Middle frontal gyrus (tissue), 1 donor: Measurements from ENCODE around the gene TUT1.
"Not testable (repeated sequence)": the region's sequence is repeated elsewhere in the genome, so short reads cannot be mapped to it uniquely, and the experiment has no call there.

ENCODE experiments used
- DNase-seq: peaks from one replicate; pipeline ENCODE4 v3.0.0-alpha.2; 2015; ENCODE audit warnings: low spot score; ENCODE audit errors: extremely low spot score

Gene TUT1

DNA sequence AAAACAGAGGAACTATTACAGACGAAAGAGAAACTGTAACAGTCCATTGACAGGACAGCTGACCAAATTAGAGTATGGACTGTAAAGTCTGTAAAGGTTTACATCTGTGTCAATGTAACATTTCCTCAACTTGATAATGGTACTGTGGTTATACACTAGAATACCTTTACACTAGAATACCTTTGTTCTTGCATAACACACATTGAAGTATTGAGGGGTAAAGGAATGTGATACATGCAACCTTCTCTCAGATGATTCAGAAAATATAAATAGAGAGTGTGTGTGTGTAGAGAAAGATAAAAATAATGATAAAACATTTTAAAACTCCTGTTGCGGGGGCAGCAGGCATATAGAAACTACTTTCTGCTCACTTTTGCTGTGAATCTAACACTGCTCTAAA lies 12.1 kb downstream of the TUT1 start:
- no peak for DNase-seq

DNA sequence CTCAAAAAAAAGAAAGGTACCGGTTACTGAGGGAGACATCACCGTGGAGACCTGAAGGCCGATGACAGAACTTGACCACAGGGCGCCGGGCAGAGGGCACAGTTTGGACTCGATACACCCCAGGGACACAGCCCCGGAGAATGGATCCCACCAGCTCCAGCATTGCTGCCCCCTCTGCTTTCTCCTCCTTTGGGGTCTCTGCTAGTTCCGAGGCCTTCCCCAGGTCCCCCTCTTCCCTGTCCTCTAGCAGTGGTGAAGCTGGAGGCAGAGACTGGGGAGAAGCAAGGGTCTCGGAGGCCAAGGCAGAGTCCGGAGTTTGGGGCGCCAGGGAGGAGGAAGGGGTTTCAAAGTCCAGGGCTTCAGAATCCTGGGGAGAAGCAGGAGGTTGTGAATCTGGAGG lies 12.8 kb downstream of the TUT1 start:
- DNase-seq, result no peak

DNA sequence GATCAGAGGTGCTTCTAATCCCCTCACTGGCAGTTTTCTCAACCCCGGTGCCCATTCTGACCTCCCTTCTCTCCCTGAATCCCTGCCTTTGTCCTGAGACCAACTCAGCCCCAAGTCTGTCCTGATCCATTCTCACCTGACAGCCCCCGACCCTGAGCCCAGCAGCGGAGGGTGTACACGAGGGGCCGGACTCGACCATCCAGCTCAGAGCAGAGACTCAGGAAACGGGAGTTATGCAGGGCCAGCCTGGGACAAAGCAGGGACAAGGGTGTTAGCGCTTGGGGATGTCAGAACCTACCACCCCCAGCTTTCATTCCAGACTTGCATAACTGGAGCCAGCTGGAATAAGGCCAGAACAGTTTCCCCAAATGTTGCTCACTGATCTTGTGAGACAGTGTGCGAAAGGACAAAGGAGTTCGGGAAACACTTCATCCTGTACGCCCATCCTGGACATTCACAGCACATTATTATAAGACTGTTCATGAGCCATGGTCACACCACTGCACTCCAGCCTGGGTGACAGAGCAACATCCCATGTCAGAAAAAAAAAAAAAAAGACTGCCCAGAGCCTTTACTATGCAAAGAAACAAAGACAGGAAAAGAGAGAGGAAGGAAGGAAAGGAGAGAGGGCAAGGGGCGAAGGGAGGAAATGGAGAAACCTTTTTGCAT lies 14.1 kb downstream of the TUT1 start:
- DNase-seq, result no peak

DNA sequence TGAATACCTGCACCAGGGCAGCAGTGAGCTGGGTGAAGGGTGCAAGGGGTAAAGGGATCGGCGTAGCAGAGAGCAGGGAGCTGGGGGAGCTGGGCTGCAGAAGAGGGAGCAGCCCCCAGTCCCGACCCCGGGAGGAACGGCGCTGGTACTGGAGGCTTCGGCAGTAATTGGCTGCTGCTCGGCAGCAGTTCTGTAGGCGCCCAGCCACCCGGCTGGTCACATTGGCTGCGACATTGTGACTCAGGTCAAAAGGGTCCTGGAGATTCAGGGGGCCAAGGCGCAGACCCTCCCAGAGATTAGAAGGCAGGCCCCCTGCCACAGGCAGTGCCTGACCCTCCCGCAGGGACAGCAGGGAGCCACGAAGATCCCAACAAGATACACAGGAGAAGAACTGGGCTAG lies 15.5 kb downstream of the TUT1 start:
- DNase-seq, result no peak

- no peak for DNase-seq
These were observed 16.2 kb downstream of the TUT1 start for GRCh38 chr11:62575156-62575555.

DNA sequence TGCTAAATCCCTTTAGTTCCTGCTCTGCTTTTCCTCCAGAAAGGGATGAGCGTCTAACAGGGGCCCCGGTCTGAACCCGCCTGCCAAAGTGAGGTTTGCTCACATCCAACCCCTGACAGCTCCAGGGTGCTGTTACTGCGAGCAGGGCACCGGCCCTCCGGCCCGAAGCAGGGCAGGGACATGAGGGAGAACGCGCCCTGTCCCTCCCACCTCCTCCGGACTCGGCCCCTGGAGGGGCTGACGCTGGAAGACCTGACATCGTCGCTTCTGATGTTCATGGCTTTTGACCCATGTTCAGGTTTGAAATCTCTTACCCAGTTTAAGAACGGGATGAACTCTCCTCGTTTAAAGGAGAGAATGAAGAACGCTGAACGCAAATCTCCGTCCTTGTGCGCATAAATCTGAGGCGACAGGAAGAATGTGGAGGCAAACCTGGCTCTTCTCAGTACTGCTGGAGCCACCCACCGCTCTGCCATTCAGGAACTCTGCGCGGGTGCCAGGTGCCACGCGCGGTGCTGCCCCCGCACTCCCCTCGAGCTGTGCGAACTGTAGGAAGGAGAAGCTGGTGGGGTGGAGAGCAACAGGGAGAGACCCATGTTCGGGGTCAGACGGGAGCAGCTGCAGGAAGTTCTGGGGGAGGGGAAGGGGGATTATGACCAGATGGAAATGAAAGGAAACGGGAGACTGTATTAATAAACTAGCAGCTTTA lies 16.8 kb downstream of the TUT1 start:
- DNase-seq, result no peak

GRCh38 chr11:62573592-62574362 lies 17.5 kb downstream of the TUT1 start, which contains the start of gene EEF1G:
Gene EEF1G (minus strand): TSS chr11:62573891. CDS start chr11:62573842, 49 bp downstream.
- peak; percentile 99 for DNase-seq

GRCh38 chr11:62573006-62573591 lies 18.2 kb downstream of the TUT1 start:
- no peak for DNase-seq

DNA sequence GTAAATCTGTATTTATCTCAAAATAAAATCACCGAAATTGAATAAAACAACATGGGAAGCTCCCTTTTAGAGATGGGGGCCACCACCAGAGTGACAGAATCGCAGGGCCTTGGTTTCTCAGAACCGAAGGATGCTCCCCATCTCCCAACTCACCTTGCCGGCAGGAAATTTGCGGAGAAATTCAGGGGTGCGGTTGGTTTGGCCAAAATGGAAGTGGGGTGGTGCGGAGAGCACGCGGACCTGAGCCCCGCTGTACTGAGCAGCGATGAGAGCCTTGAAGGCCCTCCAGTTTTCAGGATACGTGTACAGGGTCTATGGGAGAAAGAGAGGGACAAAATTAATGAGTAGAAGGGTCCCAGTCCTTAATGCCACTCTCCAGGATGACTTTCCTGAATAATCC lies 18.9 kb downstream of the TUT1 start:
- DNase-seq, result no peak

GRCh38 chr11:62571493-62571892 lies 19.8 kb downstream of the TUT1 start:
- DNase-seq, result not testable (repeated sequence)

DNA sequence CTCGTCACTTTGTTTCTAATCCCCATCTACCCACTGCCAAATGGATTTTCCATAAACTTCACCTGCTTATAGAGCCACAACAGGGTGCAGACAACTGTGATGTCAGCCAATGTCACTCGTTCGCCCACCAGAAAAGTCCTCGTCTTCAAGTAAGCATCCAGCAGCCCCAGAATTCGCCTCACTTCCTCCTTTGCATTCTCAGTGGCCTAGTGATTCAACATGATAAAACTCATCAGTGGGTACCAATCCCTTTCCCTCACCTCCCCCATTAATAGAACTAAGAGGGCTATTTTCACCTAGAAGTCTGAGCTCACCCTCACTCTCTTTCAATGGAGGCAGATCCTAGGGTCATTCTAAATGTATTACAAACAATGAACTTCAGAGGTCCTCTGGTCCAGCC lies 20.4 kb downstream of the TUT1 start:
- DNase-seq, result not testable (repeated sequence)

- DNase-seq, result no peak
These were observed 21.7 kb downstream of the TUT1 start for GRCh38 chr11:62569611-62570010.

GRCh38 chr11:62567018-62567633 lies 24.2 kb downstream of the TUT1 start:
- DNase-seq, result no peak

DNA sequence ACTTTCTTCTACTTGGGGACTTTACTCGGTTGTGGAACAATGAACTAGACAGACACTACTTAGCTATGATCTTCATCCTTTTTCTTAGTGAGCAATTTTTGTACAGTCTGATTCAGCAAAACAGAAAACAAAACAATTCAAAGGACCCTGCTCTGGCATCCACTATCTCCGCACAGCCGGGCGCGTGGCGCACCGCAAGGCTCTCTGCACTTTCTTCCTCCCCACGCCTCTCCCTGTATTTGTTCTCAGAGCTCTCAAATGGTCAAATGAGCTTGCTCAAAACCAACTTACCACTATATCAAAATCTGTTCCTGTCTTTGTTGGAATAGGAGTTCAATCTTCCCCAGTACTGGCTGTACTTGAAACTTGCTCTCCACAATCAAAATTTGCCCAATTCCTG lies 25.1 kb downstream of the TUT1 start:
- DNase-seq, result no peak

GRCh38 chr11:62565100-62565802 lies 26.1 kb downstream of the TUT1 start:
- DNase-seq, result no peak

GRCh38 chr11:62561677-62562230 lies 29.6 kb downstream of the TUT1 start:
- not testable (repeated sequence) for DNase-seq

- DNase-seq, result no peak
These were observed 30.7 kb downstream of the TUT1 start for GRCh38 chr11:62560566-62561103.

GRCh38 chr11:62559626-62560025 lies 31.7 kb downstream of the TUT1 start:
- DNase-seq, result not testable (repeated sequence)

- DNase-seq, result no peak
These were observed 32.1 kb downstream of the TUT1 start for GRCh38 chr11:62559204-62559603.

- DNase-seq, result no peak
These were observed 32.7 kb downstream of the TUT1 start for GRCh38 chr11:62558669-62559068.
